Mucosa of stomach (tissue), 1 donor: ENCODE measurements around the gene MAGEA9.
"Not testable (repeated sequence)": the region's sequence is repeated elsewhere in the genome, so short reads cannot be mapped to it uniquely, and the experiment has no call there.

Source experiments
- H3K27me3 ChIP-seq: one replicate; pipeline ENCODE4 v1.7.0; 2013; ENCODE audit warnings: mild to moderate bottlenecking, low read length; ENCODE audit not compliant: control insufficient read depth, insufficient read depth
- H3K36me3 ChIP-seq: one replicate; pipeline ENCODE4 v1.7.0; 2013; ENCODE audit warnings: low read length; ENCODE audit not compliant: control insufficient read depth, insufficient read depth
- H3K4me1 ChIP-seq: one replicate; pipeline ENCODE4 v1.7.0; 2013; ENCODE audit warnings: mild to moderate bottlenecking, low read length; ENCODE audit not compliant: control insufficient read depth, insufficient read depth
- H3K4me3 ChIP-seq: one replicate; pipeline ENCODE4 v1.7.0; 2013; ENCODE audit warnings: low read length
- H3K9ac ChIP-seq: one replicate; pipeline ENCODE4 v1.7.0; 2013; ENCODE audit warnings: mild to moderate bottlenecking, low read length, moderate library complexity
- H3K9me3 ChIP-seq: one replicate; pipeline ENCODE4 v1.7.0; 2013; ENCODE audit warnings: mild to moderate bottlenecking, low read length, moderate library complexity; ENCODE audit not compliant: control insufficient read depth
- donor health status: Pancreatic carcinoma.

Gene MAGEA9

GRCh38 chrX:149827254-149827653, 45.5 kb downstream of the MAGEA9 start:
- Histone ChIP-seq H3K4me3 (no peak overlapping the region), H3K4me1 (no peaks in the 10 kb centered on the region), H3K36me3 (no peaks in the 10 kb centered on the region), H3K27me3 (no peaks in the 10 kb centered on the region), H3K9me3 (no peaks in the 10 kb centered on the region), H3K9ac (no peak overlapping the region)

DNA sequence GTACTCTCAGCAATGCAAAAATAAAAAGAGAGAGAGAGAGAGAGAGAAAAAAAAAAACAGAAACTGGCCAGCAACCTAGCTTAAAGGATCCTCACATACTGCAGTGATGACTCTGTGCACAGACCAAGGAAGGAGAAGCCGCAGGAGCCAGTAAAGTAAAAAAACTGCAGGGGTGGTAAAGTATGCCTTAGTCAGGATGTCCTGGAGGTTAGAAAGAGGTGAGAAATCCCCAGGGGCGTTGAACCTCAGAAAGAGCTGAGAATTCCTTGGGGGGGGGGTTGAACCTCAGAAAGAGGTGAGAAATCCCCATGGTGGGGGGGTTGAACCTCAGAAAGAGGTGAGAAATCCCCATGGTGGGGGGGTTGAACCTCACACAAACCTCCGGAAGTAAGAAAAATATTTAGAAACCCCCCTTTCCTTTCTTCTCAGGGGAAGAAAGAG, 48.0 kb downstream of the MAGEA9 start:
- H3K27me3 ChIP-seq, result no peaks in the 10 kb centered on the region
- H3K9ac ChIP-seq, result peak overlapping the region; percentile 12
- H3K9me3 ChIP-seq, result no peaks in the 10 kb centered on the region
- H3K36me3 ChIP-seq, result no peaks in the 10 kb centered on the region
- H3K4me1 ChIP-seq, result no peaks in the 10 kb centered on the region
- H3K4me3 ChIP-seq, result no peak overlapping the region

DNA sequence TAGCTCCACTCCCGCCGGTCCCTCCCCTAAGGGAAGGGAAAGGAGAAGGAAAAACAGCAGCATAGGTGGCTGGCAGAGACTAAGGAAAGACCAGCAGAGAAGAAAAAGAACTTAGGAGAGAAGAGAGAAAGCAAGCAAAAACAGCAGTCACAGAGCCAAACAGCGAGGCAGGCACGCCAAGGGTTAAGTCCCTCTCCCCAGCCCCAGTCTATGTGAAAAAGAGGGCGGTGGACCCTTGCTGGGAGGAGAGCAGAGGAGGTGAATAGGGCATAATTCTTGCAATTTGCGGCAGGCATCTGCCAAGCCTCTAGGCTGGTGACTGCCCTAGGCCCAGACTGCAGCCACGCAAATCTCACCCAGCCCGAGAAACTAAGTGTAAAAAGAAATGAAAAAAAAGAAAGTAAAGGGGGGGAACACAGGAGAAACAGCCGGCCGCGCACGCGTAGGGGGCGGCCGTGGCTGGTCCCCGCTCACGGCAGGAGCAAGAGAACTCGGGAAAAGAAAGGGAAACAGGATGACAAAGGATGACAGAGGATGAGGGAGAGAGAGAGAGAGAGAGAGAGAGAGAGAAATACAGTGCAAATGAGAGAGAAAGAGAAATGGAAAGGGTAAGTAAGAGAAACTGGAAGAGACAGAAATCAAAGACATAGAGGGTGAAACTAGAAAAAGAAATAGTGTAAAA, 48.6 kb downstream of the MAGEA9 start:
- Histone ChIP-seq H3K4me1 (no peaks in the 10 kb centered on the region), H3K9ac (peak overlapping the region; percentile 12), H3K9me3 (no peaks in the 10 kb centered on the region), H3K4me3 (no peak overlapping the region), H3K27me3 (no peaks in the 10 kb centered on the region), H3K36me3 (no peaks in the 10 kb centered on the region)

- H3K36me3 ChIP-seq, result no peaks in the 10 kb centered on the region
- no peaks in the 10 kb centered on the region for H3K27me3 ChIP-seq
- no peak overlapping the region for H3K4me3 ChIP-seq
- no peaks in the 10 kb centered on the region for H3K4me1 ChIP-seq
- no peak overlapping the region for H3K9ac ChIP-seq
- no peaks in the 10 kb centered on the region for H3K9me3 ChIP-seq
Measured at GRCh38 chrX:149831473-149831872, 49.7 kb downstream of the MAGEA9 start.

GRCh38 chrX:149836728-149837127, 55.0 kb downstream of the MAGEA9 start:
- not testable (repeated sequence) for H3K27me3 ChIP-seq, H3K36me3 ChIP-seq, H3K4me3 ChIP-seq, H3K9ac ChIP-seq, H3K9me3 ChIP-seq, H3K4me1 ChIP-seq

GRCh38 chrX:149837167-149837566, 55.4 kb downstream of the MAGEA9 start:
- Histone ChIP-seq H3K4me1 (no peaks in the 10 kb centered on the region), H3K36me3 (no peaks in the 10 kb centered on the region), H3K9me3 (no peaks in the 10 kb centered on the region), H3K9ac (no peak overlapping the region), H3K27me3 (no peaks in the 10 kb centered on the region), H3K4me3 (no peak overlapping the region)
